K562 (cell line): ENCODE results near the gene FBXW9. TPM values are rescaled to one million over a fixed set of nuclear protein-coding genes. Genes with fewer than 3 reads are reported as not detected.

Experiments used
- ATAC-seq: fragments of 200-7000 bp; cut with Tn5 transposase; 3 replicates; pipeline ENCODE4 v1.9.1; 2020; ENCODE audit warnings: moderate library complexity
- BruUV-seq: library from RNA; stranded (reverse); fragments of 400-500 nt; replicated peaks from 2 replicates; lab custom pipeline; 2021; lab: Mats Ljungman, UMichigan
- CTCF ChIA-PET: fragments of 300-600 bp; formaldehyde crosslinking; extraction: SDS; loops from one replicate; lab custom pipeline; 2021; ENCODE audit warnings: low intra/inter-chr PET ratio; lab: Yijun Ruan, JAX
- POLR2A ChIA-PET: fragments of 300-600, 350-650 bp; sonication (Branson Sonifier 250); formaldehyde crosslinking; extraction: SDS; loops from one replicate; lab custom pipeline; 2021; ENCODE audit warnings: antibody characterized with exemption, inconsistent platforms; lab: Yijun Ruan, JAX
- DNase-seq, 4 experiments: peaks; one replicate each; pipeline versions ENCODE4 v3.0.0 to v3.0.0-alpha.2; 2011 to 2018; ENCODE audit warnings: low spot score in 3 of 4, mixed read lengths in 3 of 4; ENCODE audit errors: extremely low read depth in 1 of 4
- FAIRE-seq: peaks from 2 replicates; lab custom pipeline; 2011; peaks lifted over from hg19 to GRCh38; lab: Jason Lieb, UNC
- H2AFZ ChIP-seq: 2 replicates; pipeline ENCODE4 v1.6.0; 2011; ENCODE audit warnings: low read depth, low read length, control low read depth, inconsistent platforms
- H3K27ac ChIP-seq: fragments of 200-600 bp; 3 replicates; pipeline ENCODE4 v1.8.0; 2011; ENCODE audit warnings: low read depth, mild to moderate bottlenecking, control low read depth, inconsistent platforms, low read length, moderate library complexity, mixed read lengths; ENCODE audit errors: extremely low read depth
- H3K27me3 ChIP-seq, 2 experiments: fragments of 300-600 bp in 1 of 2; 2 replicates in 1 of 2; 3 replicates in 1 of 2; pipeline versions ENCODE4 v1.6.0 to v1.8.0; 2011; ENCODE audit warnings: inconsistent platforms in 2 of 2, low read length in 2 of 2, mild to moderate bottlenecking in 1 of 2, mixed read lengths in 1 of 2, moderate library complexity in 1 of 2; ENCODE audit not compliant: control insufficient read depth in 2 of 2, insufficient read depth in 2 of 2
- H3K36me3 ChIP-seq: fragments of 300-600 bp; 3 replicates; pipeline ENCODE4 v1.8.0; 2011; ENCODE audit warnings: mild to moderate bottlenecking, low read length, inconsistent platforms; ENCODE audit not compliant: control insufficient read depth, insufficient read depth
- H3K4me1 ChIP-seq, 2 experiments: fragments of 200-600 bp in 1 of 2; replicated peaks in 1 of 2; 2 replicates in 1 of 2; 3 replicates in 1 of 2; pipeline versions ENCODE4 v1.5.1 to v1.8.0; 2011; ENCODE audit warnings: inconsistent platforms in 2 of 2, low read length in 2 of 2, mild to moderate bottlenecking in 1 of 2, mixed read lengths in 1 of 2, moderate library complexity in 1 of 2; ENCODE audit not compliant: control insufficient read depth in 2 of 2, insufficient read depth in 2 of 2
- H3K4me2 ChIP-seq: 2 replicates; pipeline ENCODE4 v1.6.1; 2011; ENCODE audit warnings: low read length, control low read depth, inconsistent platforms, mixed read lengths; ENCODE audit not compliant: insufficient read depth
- H3K4me3 ChIP-seq: fragments of 200-600 bp; sonication (generic), shearing (Covaris generic); 2 replicates; pipeline ENCODE4 v1.5.1; 2016; ENCODE audit warnings: control low read depth, inconsistent platforms
- H3K79me2 ChIP-seq: fragments of 200-600 bp; 3 replicates; pipeline ENCODE4 v1.8.0; 2011; ENCODE audit warnings: low read length, inconsistent platforms; ENCODE audit not compliant: control insufficient read depth, insufficient read depth
- H3K9ac ChIP-seq, 2 experiments: 2 replicates each; pipeline versions ENCODE4 v1.6.0 to v1.6.1; 2011; ENCODE audit warnings: low read depth in 2 of 2, low read length in 2 of 2, control low read depth in 1 of 2, inconsistent platforms in 1 of 2, mild to moderate bottlenecking in 1 of 2, mixed read lengths in 1 of 2; ENCODE audit not compliant: insufficient read depth in 1 of 2
- H3K9me1 ChIP-seq: one replicate; pipeline ENCODE4 v1.6.0; 2011; ENCODE audit warnings: inconsistent platforms, mild to moderate bottlenecking, low read length, moderate library complexity; ENCODE audit not compliant: control insufficient read depth, insufficient read depth
- H3K9me3 ChIP-seq: replicated peaks from 2 replicates; pipeline ENCODE4 v1.5.1; 2011; ENCODE audit warnings: low read depth, low read length, inconsistent platforms; ENCODE audit not compliant: control insufficient read depth, insufficient read depth
- H4K20me1 ChIP-seq: replicated peaks from 2 replicates; pipeline ENCODE4 v1.6.1; 2011; ENCODE audit warnings: low read length, inconsistent platforms, mixed read lengths; ENCODE audit not compliant: control insufficient read depth, insufficient read depth
- BACH1 ChIP-seq: fragments of 200-800 bp; sonication (Bioruptor generic); IDR thresholded peaks from 2 replicates; pipeline ENCODE4 v1.6.1; 2016; ENCODE audit warnings: missing genetic modification characterization, missing compliant biosample characterization
- HLTF ChIP-seq: fragments of 450-650 bp; IDR thresholded peaks from 2 replicates; pipeline ENCODE4 v1.6.1; 2016
- MXI1 ChIP-seq: IDR thresholded peaks from 2 replicates; pipeline ENCODE4 v1.6.1; 2011; ENCODE audit warnings: low read depth, mild to moderate bottlenecking, improper control_type of control experiment, low read length
- PHF8 ChIP-seq: fragments of 200-600 bp; sonication (generic); IDR thresholded peaks from 2 replicates; pipeline ENCODE4 v1.6.1; 2012; ENCODE audit warnings: mixed run types, mild to moderate bottlenecking, inconsistent platforms, low read length, moderate library complexity, borderline replicate concordance
- SOX6 ChIP-seq: fragments of 450-650 bp; IDR thresholded peaks from 2 replicates; pipeline ENCODE4 v1.6.1; 2014; ENCODE audit warnings: mild to moderate bottlenecking
- TBP ChIP-seq: optimal IDR thresholded peaks from 2 replicates; pipeline ENCODE3; 2011; ENCODE audit warnings: low read depth, low read length, improper control_type of control experiment
- ZNF134 ChIP-seq: fragments of 250-450 bp; sonication (Bioruptor Pico); conservative IDR thresholded peaks from 2 replicates; pipeline ENCODE4 v1.4.0; 2020
- ZNF324 ChIP-seq: fragments of 250-450 bp; sonication (Bioruptor Pico); IDR thresholded peaks from 2 replicates; pipeline ENCODE4 v1.4.0; 2020; ENCODE audit warnings: mild to moderate bottlenecking
- WGBS: fragments of 100-300 bp; shearing (Covaris generic); methylation state at CpG from one replicate; pipeline ENCODE4 v1.1.6; 2016; ENCODE audit warnings: low coverage, mixed read lengths; ENCODE audit not compliant: insufficient coverage; ENCODE audit errors: missing lambda C conversion rate; 5-methylcytosine and 5-hydroxymethylcytosine counted together
- in situ Hi-C: fragments of 300-500 bp; cut with MboI; formaldehyde crosslinking; loops from 4 replicates; pipeline ENCODE4 v1.15.0; 2018; ENCODE audit warnings: inconsistent platforms, mixed read lengths
- intact Hi-C: fragments of 100-400 bp; cut with micrococcal nuclease; formaldehyde crosslinking; loops from 2 replicates; pipeline ENCODE4 v1.14.2; 2022
- polyA plus RNA-seq, 8 experiments: library from polyadenylated mRNA; depleted of rRNA in 4 of 8; stranded (reverse) in 5 of 8; unstranded in 3 of 8; fragments of >200 nt; fragmentation: Nextera tagmentation in 2 of 8; fragmentation: Illumina TruSeq in 1 of 8; extraction: Ambion mirVana in 2 of 8; extraction: Trizol in 1 of 8; gene quantifications; 2 replicates each; pipeline versions ENCODE4 v1.2.1 to v1.2.3, GENCODE V29; 2011 to 2014; ENCODE audit warnings: inconsistent platforms in 1 of 8, missing spikeins in 1 of 8
- total RNA-seq, 7 experiments: library from RNA; depleted of rRNA in 6 of 7; stranded (reverse); fragments of >200 nt in 6 of 7; fragmentation: Illumina TruSeq in 2 of 7; extraction: Trizol in 2 of 7; gene quantifications; 2 replicates each; pipeline versions ENCODE4 v1.2.1 to v1.2.3, GENCODE V29; 2011 to 2021; ENCODE audit warnings: low replicate concordance in 1 of 7
- TF ChIP-seq, protein P1 (sequence below): sonication (generic); IDR thresholded peaks from 2 replicates; pipeline ENCODE4 v1.6.1; 2016
- TF ChIP-seq, protein P2 (sequence below): fragments of 250-450 bp; sonication (Bioruptor Pico); IDR thresholded peaks from 2 replicates; pipeline ENCODE4 v1.4.0; 2020; ENCODE audit warnings: mild to moderate bottlenecking, moderate library complexity
- TF ChIP-seq, protein P3 (sequence below), 2 experiments: fragments of 450-650 bp in 1 of 2; sonication (generic) in 1 of 2; formaldehyde crosslinking in 1 of 2; IDR thresholded peaks in 1 of 2; conservative IDR thresholded peaks in 1 of 2; 2 replicates each; pipeline versions ENCODE4 v1.6.1 to v1.8.1; 2016 to 2023; ENCODE audit warnings: mild to moderate bottlenecking in 2 of 2, moderate library complexity in 2 of 2, inconsistent platforms in 1 of 2, missing genetic modification reagents in 1 of 2
- TF ChIP-seq, protein P4 (sequence below): fragments of 250-450 bp; sonication (Bioruptor Pico); IDR thresholded peaks from 2 replicates; pipeline ENCODE4 v1.5.0; 2021; ENCODE audit warnings: mild to moderate bottlenecking, moderate library complexity

Gene FBXW9
- total and polyA plus RNA-seq, 9 of the 15 experiments (the other 6 are each of a cell fraction or from before 2014, with no cell fraction given), result 0.23 to 21.7 (median 6.2) TPM

DNA sequence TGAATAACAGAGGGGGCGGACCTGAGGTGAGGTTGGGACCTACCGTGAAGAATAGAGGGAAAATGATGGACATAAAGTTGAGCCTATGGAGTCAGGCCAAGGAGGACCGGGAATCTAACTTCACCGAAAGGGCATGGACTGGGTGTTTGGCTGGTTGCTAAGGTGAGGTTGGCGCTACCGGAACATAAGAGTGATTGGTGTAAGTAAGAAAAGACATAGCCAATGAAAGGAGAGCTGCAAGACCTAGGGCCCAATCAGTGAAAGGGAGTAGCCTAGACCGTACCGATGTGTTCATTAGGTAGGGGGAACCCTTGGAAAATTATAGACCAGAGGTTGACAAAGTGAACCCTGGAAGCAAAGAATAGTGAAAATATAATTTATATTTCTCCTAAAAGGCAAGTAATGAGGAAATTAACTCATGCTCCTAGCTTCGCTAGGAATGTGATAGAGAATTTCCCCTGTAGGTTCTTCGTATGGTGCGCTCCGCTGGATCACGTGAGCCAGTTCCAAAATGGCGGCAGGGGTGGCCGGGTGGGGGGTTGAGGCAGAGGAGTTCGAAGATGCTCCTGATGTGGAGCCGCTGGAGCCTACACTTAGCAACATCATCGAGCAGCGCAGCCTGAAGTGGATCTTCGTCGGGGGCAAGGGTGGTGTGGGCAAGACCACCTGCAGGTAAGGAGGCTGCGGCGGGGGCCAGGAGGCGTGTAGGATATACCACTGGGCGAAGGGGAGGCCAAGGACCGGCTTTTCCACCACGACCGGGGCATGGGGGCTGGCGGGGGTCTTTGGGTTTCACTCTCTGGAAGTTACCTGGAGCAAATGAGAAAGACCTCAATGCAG, 40.8 kb upstream of the FBXW9 start, which contains the start of gene GET3:
Gene GET3, plus strand, starts transcription at position 503 of the 840 bp plus-strand sequence. Its CDS starts 9 bp downstream, at position 512.
- WGBS, result under 1% methylated on average over 25 of the region's 29 CpGs
- CTCF ChIA-PET, result no interaction called here
- DNase-seq, result peak; percentile 86 to 98 (median 92)
- H3K27me3 ChIP-seq, result no peaks in the 10 kb centered on the region
- H3K79me2 ChIP-seq, result peaks cover 49% of the 10 kb centered on the region
- peak within 1 kb of the TSS; percentile 90 to 93 for H3K9ac ChIP-seq
- no peaks in the 10 kb centered on the region for H3K9me3 ChIP-seq
- no TSS peak for BruUV-seq
- POLR2A ChIA-PET, result interaction anchor here (0.6 to 2.2 kb wide), 14 partner anchors 9 to 416 kb away, joined by 3 to 10 read pairs (median 4); partner anchors contain the start of genes JUNB and TNPO2
- in situ Hi-C loops, result no loop called here
- H3K4me3 ChIP-seq, result peak within 1 kb of the TSS; percentile 63
- H4K20me1 ChIP-seq, result peaks cover 11% of the 10 kb centered on the region
- peak within 1 kb of the TSS; percentile 97 for H3K27ac ChIP-seq
- ATAC-seq, result peak; percentile 92
- peaks cover 11 to 25% of the 10 kb centered on the region in 2 experiments for H3K4me1 ChIP-seq
- peaks cover 34% of the 10 kb centered on the region for H3K36me3 ChIP-seq
- H3K9me1 ChIP-seq, result no peaks in the 10 kb centered on the region
- H2AFZ ChIP-seq, result peak within 1 kb of the TSS; percentile 94
- H3K4me2 ChIP-seq, result peak within 1 kb of the TSS; percentile 99
- intact Hi-C loops, result loop anchor here (1.0 kb wide), 1 partner anchor 21 kb away; no protein-coding TSS in a partner anchor
- FAIRE-seq, result peak; percentile 100
- TF ChIP-seq, protein P1, sequence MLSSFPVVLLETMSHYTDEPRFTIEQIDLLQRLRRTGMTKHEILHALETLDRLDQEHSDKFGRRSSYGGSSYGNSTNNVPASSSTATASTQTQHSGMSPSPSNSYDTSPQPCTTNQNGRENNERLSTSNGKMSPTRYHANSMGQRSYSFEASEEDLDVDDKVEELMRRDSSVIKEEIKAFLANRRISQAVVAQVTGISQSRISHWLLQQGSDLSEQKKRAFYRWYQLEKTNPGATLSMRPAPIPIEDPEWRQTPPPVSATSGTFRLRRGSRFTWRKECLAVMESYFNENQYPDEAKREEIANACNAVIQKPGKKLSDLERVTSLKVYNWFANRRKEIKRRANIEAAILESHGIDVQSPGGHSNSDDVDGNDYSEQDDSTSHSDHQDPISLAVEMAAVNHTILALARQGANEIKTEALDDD, result no peak
- TF ChIP-seq ZNF324 (CRISPR knock-in tag) (no peak), PHF8 (peak; percentile 89), BACH1 (tag) (no peak), TBP (peak; percentile 89), SOX6 (no peak), ZNF134 (no peak), MXI1 (peak; percentile 85), HLTF (no peak)
- TF ChIP-seq, protein P2, sequence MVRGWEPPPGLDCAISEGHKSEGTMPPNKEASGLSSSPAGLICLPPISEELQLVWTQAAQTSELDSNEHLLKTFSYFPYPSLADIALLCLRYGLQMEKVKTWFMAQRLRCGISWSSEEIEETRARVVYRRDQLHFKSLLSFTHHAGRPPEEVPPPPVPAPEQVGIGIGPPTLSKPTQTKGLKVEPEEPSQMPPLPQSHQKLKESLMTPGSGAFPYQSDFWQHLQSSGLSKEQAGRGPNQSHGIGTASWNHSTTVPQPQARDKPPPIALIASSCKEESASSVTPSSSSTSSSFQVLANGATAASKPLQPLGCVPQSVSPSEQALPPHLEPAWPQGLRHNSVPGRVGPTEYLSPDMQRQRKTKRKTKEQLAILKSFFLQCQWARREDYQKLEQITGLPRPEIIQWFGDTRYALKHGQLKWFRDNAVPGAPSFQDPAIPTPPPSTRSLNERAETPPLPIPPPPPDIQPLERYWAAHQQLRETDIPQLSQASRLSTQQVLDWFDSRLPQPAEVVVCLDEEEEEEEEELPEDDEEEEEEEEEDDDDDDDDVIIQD (CRISPR knock-in tag), result no peak
- TF ChIP-seq, protein P3, sequence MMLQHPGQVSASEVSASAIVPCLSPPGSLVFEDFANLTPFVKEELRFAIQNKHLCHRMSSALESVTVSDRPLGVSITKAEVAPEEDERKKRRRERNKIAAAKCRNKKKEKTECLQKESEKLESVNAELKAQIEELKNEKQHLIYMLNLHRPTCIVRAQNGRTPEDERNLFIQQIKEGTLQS (IDR thresholded peaks at IDR 0.05), result peak; percentile 47; the same call in 1 of the 2 replicates
- TF ChIP-seq, protein P3 (CRISPR knock-in tag; conservative IDR thresholded peaks at IDR 0.05), result no peak
- TF ChIP-seq, protein P4, sequence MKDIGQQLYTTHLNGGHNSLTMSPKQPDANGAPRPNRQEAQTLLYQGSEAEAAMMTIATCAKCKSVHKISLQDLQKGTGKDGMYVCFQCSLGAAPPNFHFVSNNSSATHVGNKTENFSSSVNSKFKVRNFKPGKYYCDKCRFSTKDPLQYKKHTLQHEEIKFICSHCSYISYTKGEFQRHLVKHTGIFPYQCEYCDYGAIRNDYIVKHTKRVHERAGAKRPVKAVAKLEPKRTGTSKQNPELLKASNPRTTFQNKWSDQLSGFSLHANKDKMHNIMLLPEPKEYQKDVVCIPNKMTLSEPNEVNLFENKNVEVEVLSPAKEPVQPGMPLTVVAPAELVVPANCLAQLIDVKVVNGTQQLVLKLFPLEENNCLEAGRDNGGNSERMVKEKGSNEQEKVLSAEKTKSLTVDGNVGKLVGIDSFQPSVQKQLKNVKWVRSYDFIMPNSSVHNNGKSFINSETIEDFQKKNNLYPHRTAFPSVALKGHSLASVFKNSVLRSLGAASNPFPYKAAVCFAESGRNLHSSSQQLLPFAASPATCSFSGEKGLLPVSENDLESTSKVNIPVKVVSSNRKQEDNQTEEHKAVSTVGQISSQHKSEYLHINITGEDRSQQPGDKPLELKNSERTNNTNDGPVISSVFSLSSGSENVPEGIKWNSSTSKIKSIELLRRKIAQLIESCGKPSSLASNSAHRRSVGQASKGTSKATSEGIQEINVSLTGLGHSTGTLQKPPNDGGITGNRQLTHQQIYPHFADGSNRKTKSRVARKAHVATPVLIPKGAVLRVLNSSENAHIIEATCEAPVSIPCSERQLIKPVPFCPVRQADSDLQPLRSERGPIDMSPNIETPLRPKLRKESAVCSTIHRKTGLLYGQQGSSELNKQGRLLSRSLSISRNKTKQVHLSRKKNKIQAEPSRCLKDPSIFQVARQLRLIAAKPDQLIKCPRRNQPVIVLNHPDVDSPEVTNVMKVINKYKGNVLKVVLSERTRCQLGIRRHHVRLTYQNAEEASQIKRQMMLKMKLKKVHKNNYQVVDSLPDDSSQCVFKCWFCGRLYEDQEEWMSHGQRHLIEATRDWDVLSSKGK, result no peak
